HepG2 (cell line): Measurements from ENCODE around the gene ATG2A. TPM values are rescaled to one million over a fixed set of nuclear protein-coding genes. Genes with fewer than 3 reads are reported as not detected.

Experiments
- FOSL2 ChIP-seq: sonication (generic); formaldehyde crosslinking; IDR thresholded peaks from 2 replicates; pipeline ENCODE4 v1.4.0; 2020; ENCODE audit warnings: missing genetic modification reagents
- HBP1 ChIP-seq: IDR thresholded peaks from 2 replicates; pipeline ENCODE4 v1.6.1; 2016; ENCODE audit warnings: low read depth, control low read depth
- HDAC2 ChIP-seq: sonication (generic); formaldehyde crosslinking; IDR thresholded peaks from 2 replicates; pipeline ENCODE4 v1.4.0; 2020; ENCODE audit warnings: missing genetic modification reagents
- HMGA1 ChIP-seq: sonication (generic); formaldehyde crosslinking; conservative IDR thresholded peaks from 2 replicates; pipeline ENCODE4 v1.4.0; 2020; ENCODE audit warnings: missing genetic modification reagents
- HNF1B ChIP-seq: sonication (generic); formaldehyde crosslinking; IDR thresholded peaks from 2 replicates; pipeline ENCODE4 v1.5.1; 2020; ENCODE audit warnings: mild to moderate bottlenecking, moderate library complexity, missing genetic modification reagents
- IKZF1 ChIP-seq: fragments of 450-650 bp; IDR thresholded peaks from 2 replicates; pipeline ENCODE4 v1.7.1; 2016
- MIER3 ChIP-seq: IDR thresholded peaks from 2 replicates; pipeline ENCODE4 v1.6.1; 2016; ENCODE audit warnings: missing compliant biosample characterization, borderline replicate concordance
- MLLT10 ChIP-seq: sonication (generic); formaldehyde crosslinking; IDR thresholded peaks from 2 replicates; pipeline ENCODE4 v1.4.0; 2020; ENCODE audit warnings: missing genetic modification reagents
- PCBP1 ChIP-seq: fragments of 200-400 bp; formaldehyde crosslinking; IDR thresholded peaks from 2 replicates; pipeline ENCODE4 v1.6.1; 2017; ENCODE audit warnings: mild to moderate bottlenecking, low read depth, low read length, borderline replicate concordance
- TOPORS ChIP-seq: sonication (generic); formaldehyde crosslinking; IDR thresholded peaks from 2 replicates; pipeline ENCODE4 v1.8.0; 2023; ENCODE audit warnings: mild to moderate bottlenecking, missing genetic modification reagents
- U2AF2 ChIP-seq: fragments of 200-400 bp; formaldehyde crosslinking; IDR thresholded peaks from 2 replicates; pipeline ENCODE4 v1.6.1; 2017; ENCODE audit warnings: low read depth, mild to moderate bottlenecking, low read length
- YY1 ChIP-seq: IDR thresholded peaks from 2 replicates; pipeline ENCODE4 v1.6.1; 2011; ENCODE audit warnings: low read length, low read depth, moderate library complexity, mild to moderate bottlenecking; ENCODE audit not compliant: insufficient read depth, insufficient replicate concordance
- ZBED4 ChIP-seq: sonication (generic); formaldehyde crosslinking; IDR thresholded peaks from 2 replicates; pipeline ENCODE4 v1.4.0; 2020; ENCODE audit warnings: missing genetic modification reagents, borderline replicate concordance
- ZNF205 ChIP-seq: IDR thresholded peaks from 2 replicates; pipeline ENCODE4 v1.6.1; 2018; ENCODE audit warnings: missing biosample characterization, missing genetic modification reagents
- ZNF224 ChIP-seq: sonication (generic); formaldehyde crosslinking; IDR thresholded peaks from 2 replicates; pipeline ENCODE4 v1.5.0; 2020; ENCODE audit warnings: mild to moderate bottlenecking, missing genetic modification reagents
- ZNF609 ChIP-seq: sonication (generic); formaldehyde crosslinking; IDR thresholded peaks from 2 replicates; pipeline ENCODE4 v1.4.0; 2020; ENCODE audit warnings: mild to moderate bottlenecking, missing genetic modification reagents, borderline replicate concordance
- ZNF775 ChIP-seq: sonication (generic); formaldehyde crosslinking; IDR thresholded peaks from 2 replicates; pipeline ENCODE4 v1.4.0; 2020; ENCODE audit warnings: missing genetic modification reagents, mild to moderate bottlenecking, moderate library complexity, borderline replicate concordance
- ZSCAN31 ChIP-seq: sonication (generic); formaldehyde crosslinking; IDR thresholded peaks from 2 replicates; pipeline ENCODE4 v1.5.0; 2020; ENCODE audit warnings: low read depth, mild to moderate bottlenecking, missing genetic modification reagents
- polyA plus RNA-seq, 8 experiments: library from polyadenylated mRNA; depleted of rRNA in 3 of 8; stranded (reverse) in 7 of 8; unstranded in 1 of 8; fragments of >200 nt; fragmentation: Illumina TruSeq in 4 of 8; extraction: Trizol in 4 of 8; gene quantifications; 2 replicates each; pipeline versions ENCODE4 v1.2.1 to v1.2.3, GENCODE V29; 2011 to 2016; ENCODE audit warnings: low read depth in 4 of 8, missing spikeins in 1 of 8, mixed read lengths in 1 of 8; ENCODE audit not compliant: insufficient read depth in 1 of 8
- total RNA-seq, 5 experiments: library from RNA; depleted of rRNA; stranded (reverse); fragments of >200 nt; fragmentation: Illumina TruSeq; extraction: Trizol; gene quantifications; 2 replicates each; pipeline ENCODE4 v1.2.3, GENCODE V29; 2016; ENCODE audit warnings: low read depth in 1 of 5

Gene ATG2A
- total and polyA plus RNA-seq, 2 of the 13 experiments (the other 11 are each of a cell fraction or from before 2014, with no cell fraction given), result 6.7 to 8.0 TPM

GRCh38 chr11:64916040-64916774, 802 bp downstream of the ATG2A start (continued):
- no peak for TF ChIP-seq IKZF1
- TF ChIP-seq ZSCAN31 (CRISPR knock-in tag), result no peak
- TF ChIP-seq MIER3, result peak; percentile 43; the same call in 1 of the 2 replicates
- TF ChIP-seq HMGA1 (CRISPR knock-in tag), result no peak
- TF ChIP-seq ZNF775 (CRISPR knock-in tag), result no peak
- TF ChIP-seq YY1, result no peak
- TF ChIP-seq HBP1 (CRISPR knock-in tag), result no peak
- TF ChIP-seq PCBP1, result no peak
- TF ChIP-seq U2AF2, result no peak
- TF ChIP-seq MLLT10 (CRISPR knock-in tag), result no peak
- TF ChIP-seq ZBED4, result no peak
- TF ChIP-seq ZNF224 (CRISPR knock-in tag), result no peak
- TF ChIP-seq TOPORS (CRISPR knock-in tag), result 0 out of 2 replicates have a peak, but pooled peaks have one; percentile 16
- peak; percentile 32; the same call in 1 of the 2 replicates for TF ChIP-seq HDAC2 (CRISPR knock-in tag)
- TF ChIP-seq ZNF205 (CRISPR knock-in tag), result no peak
- peak; percentile 35; the same call in 1 of the 2 replicates for TF ChIP-seq HNF1B
- peak; percentile 56 for TF ChIP-seq FOSL2 (CRISPR knock-in tag)
- no peak for TF ChIP-seq ZNF609 (CRISPR knock-in tag)
